NT2/D1 (cell line): Measurements from ENCODE around the gene MYO15B.
A peak's percentile ranks its signal among the peaks of the same experiment; 100 is the strongest.

Source experiments
- DNase-seq: peaks from one replicate; pipeline ENCODE4 v3.0.0-alpha.2; 2011; ENCODE audit warnings: low read depth, low spot score
- H3K27me3 ChIP-seq: 2 replicates; pipeline ENCODE4 v1.6.0; 2011; ENCODE audit warnings: mild to moderate bottlenecking; ENCODE audit not compliant: insufficient read length, insufficient read depth
- H3K36me3 ChIP-seq: 2 replicates; pipeline ENCODE4 v1.6.1; 2011; ENCODE audit warnings: mild to moderate bottlenecking, low read length, mixed read lengths; ENCODE audit not compliant: insufficient read depth, insufficient read length
- H3K4me1 ChIP-seq: 2 replicates; pipeline ENCODE4 v1.5.1; 2011; ENCODE audit not compliant: insufficient read depth, insufficient read length
- H3K4me3 ChIP-seq: 2 replicates; pipeline ENCODE4 v1.5.1; 2011; ENCODE audit warnings: low read depth; ENCODE audit not compliant: insufficient read length
- H3K9ac ChIP-seq: 2 replicates; pipeline ENCODE4 v1.6.0; 2011; ENCODE audit warnings: low read depth; ENCODE audit not compliant: insufficient read length
- H3K9me3 ChIP-seq: 2 replicates; pipeline ENCODE4 v1.5.1; 2011; ENCODE audit warnings: mild to moderate bottlenecking, low read length; ENCODE audit not compliant: insufficient read depth
- SUZ12 ChIP-seq: IDR thresholded peaks from 2 replicates; pipeline ENCODE4 v1.6.1; 2011; ENCODE audit not compliant: insufficient read length, insufficient read depth; ENCODE audit errors: extremely low read depth
- YY1 ChIP-seq: IDR thresholded peaks from 2 replicates; pipeline ENCODE4 v1.6.1; 2011; ENCODE audit not compliant: insufficient read length, insufficient read depth
- ZNF274 ChIP-seq: IDR thresholded peaks from 2 replicates; pipeline ENCODE4 v1.6.1; 2011; ENCODE audit warnings: mild to moderate bottlenecking, low read depth, low read length

Gene MYO15B

DNA sequence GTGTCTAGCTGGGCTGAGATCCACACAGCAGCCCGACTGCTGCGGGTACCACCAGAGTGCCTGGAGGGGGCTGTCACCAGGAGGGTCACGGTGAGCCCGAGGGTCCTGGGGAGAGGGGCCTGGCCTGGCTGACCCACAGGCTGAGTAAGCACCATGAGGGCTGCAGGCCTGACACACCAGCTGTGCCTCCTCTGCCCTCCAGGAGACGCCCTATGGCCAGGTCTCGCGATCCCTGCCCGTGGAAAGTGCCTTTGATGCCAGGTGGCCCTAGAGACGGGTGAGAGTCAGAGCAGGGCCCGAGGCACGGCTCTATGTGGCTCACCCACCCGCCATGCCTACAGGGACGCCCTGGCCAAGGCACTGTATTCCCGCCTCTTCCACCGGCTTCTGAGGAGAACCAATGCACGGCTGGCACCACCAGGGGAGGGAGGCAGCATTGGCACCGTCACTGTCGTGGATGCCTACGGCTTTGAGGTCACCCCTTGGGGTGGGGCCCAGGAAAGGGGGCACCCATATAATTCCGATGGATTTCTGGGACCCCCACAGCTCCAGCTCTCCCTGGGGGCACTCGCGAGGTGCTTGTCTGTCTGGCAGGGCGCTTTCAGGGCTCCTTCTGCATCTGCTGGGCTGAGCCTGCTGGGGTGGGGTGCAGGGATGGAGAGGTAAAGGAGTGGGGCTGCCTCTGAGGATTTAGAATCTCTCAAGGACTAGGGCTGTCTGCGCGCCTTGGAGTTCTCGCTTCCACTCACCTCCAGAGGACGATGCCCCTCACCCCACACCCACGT lies 7.1 kb downstream of the MYO15B start:
- no peaks in the 10 kb centered on the region for H3K36me3 ChIP-seq
- H3K9ac ChIP-seq = no peak overlapping the region
- peaks cover 7% of the 10 kb centered on the region for H3K4me1 ChIP-seq
- TF ChIP-seq YY1 (no peak), ZNF274 (no peak), SUZ12 (no peak)
- no peak overlapping the region for H3K4me3 ChIP-seq
- no peaks in the 10 kb centered on the region for H3K27me3 ChIP-seq
- no peak for DNase-seq
- H3K9me3 ChIP-seq = peaks cover 6% of the 10 kb centered on the region; the same call in 1 of the 2 replicates

DNA sequence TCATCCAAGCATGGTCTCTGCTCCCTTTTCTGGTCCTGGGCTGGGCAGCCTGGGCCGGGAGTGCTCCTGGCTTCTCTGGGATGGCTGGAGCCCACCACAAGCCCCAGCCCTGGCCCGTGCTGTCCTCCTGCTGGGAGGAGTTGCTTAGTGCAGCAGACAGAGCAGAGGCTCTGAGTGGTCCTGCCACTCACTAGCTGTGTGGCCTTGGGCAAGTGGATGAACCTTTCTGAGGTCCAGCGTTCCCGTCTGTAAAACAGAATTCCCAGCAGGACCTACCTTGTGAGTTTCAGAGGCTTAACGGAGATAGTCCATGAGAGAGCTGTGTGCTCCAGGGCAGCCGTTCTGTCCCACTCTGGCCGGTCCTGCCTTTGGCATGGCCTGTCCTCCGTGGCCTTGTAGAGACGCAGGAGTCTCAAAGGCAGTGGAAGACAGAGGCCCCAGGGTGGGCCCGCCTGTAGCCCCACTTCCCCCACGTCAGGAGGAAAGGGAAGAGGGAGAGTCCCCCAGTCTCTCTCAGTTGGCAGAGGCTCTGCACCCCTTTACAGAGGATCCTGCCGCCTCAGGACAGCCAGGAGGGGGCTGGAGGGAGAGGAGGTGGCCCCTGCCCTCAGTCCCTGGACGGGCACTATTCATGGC lies 7.8 kb downstream of the MYO15B start:
- H3K4me1 ChIP-seq = peaks cover 6% of the 10 kb centered on the region
- no peaks in the 10 kb centered on the region for H3K36me3 ChIP-seq
- H3K4me3 ChIP-seq = no peak overlapping the region
- no peak for DNase-seq
- no peak overlapping the region for H3K9ac ChIP-seq
- no peaks in the 10 kb centered on the region for H3K27me3 ChIP-seq
- H3K9me3 ChIP-seq = no peaks in the 10 kb centered on the region
- TF ChIP-seq ZNF274 (no peak), YY1 (no peak), SUZ12 (no peak)

DNA sequence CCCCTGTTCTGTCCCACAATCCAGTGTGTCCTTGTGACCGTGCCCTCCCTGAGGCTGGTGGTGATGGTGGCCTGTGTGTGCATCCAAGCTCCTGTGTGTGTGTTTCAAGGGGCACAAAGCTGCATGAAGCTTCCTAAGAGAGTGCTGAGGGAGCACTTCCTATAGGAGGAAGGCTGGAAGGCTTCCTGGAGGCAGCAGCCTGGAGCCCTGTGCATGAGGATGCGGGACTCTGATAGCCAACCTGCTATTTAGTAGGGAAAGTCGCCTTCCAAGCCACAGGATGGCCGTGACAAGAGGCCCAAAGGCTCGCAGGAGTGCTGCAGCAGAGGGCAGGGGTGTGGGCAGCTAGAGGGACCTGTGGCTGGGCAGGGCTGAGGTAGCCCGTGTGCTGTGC lies 8.3 kb downstream of the MYO15B start:
- H3K27me3 ChIP-seq = no peaks in the 10 kb centered on the region
- H3K4me1 ChIP-seq = peaks cover 6% of the 10 kb centered on the region
- no peaks in the 10 kb centered on the region for H3K36me3 ChIP-seq
- no peak overlapping the region for H3K9ac ChIP-seq
- H3K4me3 ChIP-seq = no peak overlapping the region
- TF ChIP-seq YY1 (no peak), ZNF274 (no peak), SUZ12 (no peak)
- DNase-seq = no peak
- H3K9me3 ChIP-seq = no peaks in the 10 kb centered on the region

DNA sequence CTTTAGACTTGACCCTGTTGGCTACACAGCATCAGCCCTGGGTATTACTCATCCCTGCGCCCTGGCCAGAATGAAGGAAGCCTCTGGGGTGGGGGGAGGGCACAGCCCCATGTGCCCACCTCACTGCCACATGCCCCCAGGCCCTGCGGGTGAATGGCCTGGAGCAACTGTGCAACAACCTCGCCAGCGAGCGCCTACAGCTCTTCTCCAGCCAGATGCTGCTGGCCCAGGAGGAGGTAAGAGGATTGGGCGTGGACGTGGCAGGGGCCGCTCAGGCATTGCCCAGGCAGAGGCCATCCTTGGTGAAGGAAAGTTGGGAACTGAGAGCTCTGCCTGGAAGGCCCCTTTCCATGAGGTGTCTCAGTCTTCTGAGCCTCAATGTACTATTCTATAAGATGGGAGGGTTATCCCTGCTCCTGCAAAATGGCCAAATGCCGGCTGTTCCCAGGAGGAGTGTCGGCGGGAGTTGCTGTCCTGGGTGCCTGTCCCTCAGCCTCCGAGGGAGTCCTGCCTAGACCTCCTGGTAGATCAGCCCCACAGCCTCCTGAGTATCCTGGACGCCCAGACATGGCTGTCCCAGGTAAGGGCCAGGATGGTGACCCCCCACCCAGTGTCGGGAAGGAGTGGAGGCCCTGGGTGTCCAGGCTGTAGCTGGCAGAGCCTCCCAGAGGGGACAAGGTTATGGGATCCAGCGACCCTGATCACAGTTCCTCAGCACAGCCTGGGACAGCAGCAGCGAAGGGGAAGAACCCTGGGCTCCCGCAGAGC lies 8.9 kb downstream of the MYO15B start:
- Histone ChIP-seq H3K4me3 (no peak overlapping the region), H3K4me1 (peaks cover 6% of the 10 kb centered on the region), H3K27me3 (no peaks in the 10 kb centered on the region), H3K9ac (no peak overlapping the region), H3K36me3 (no peaks in the 10 kb centered on the region), H3K9me3 (no peaks in the 10 kb centered on the region)
- TF ChIP-seq YY1 (no peak), SUZ12 (no peak), ZNF274 (no peak)
- no peak for DNase-seq

DNA sequence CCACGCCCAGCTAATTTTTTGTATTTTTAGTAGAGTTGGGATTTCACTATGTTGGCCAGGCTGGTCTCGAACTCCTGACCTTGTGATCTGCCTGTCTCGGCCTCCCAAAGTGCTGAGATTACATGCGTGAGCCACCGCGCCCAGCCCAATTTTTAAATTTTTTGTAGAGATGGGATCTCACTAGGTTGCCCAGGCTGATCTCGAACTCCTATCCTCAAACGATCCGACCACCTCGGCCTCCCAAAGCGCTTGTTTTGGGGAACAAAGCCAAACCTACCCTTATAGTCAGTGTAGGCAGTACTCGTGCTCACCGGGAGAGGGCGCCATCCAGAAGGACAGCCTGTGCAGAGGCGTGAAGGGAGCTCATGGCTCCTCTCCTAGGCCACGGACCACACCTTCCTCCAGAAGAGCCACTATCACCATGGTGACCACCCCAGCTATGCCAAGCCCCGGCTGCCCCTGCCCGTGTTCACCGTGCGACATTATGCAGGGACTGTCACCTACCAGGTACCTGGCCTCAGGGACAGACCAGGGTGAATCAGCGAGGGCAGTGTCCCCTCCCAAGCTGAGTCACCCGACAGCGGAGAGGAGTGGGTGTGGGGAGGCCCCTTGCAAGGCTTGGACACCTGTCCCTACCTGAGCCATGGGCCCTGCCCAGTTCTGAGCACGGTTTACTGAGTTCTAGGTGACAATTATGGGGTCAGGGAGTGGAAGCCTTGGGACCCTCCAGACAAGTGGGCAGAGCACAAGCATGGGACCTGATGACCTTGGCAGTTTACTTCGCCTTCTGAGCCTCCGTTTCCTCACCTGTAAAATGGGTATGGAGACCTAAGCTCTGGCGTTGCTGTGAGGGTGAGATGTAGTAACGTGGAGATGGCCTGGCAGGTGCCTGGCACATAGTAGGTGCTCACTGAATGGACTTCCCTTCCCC lies 13.7 kb downstream of the MYO15B start:
- Histone ChIP-seq H3K27me3 (no peaks in the 10 kb centered on the region), H3K9ac (no peak overlapping the region)
- DNase-seq = peak; percentile 48

DNA sequence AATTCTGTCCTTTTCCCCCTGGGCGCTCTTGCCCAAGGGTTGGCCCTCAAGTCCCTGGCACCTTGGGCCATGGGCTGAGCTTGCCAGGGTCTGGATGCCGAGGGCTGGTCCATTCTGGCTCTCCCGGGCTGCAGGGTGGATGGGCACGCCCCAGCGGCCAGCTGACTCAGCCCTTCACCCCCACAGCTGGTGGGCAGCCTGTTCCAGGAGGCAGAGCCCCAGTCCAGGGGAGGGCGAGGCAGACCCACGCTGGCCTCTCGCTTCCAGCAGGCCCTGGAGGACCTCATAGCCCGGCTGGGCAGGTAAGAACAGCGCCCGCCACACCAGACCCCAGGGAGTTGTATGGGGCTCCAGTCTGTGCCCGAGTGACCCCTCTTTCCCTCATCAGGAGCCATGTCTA lies 15.0 kb downstream of the MYO15B start:
- Histone ChIP-seq H3K27me3 (no peaks in the 10 kb centered on the region), H3K4me3 (no peak overlapping the region), H3K36me3 (no peaks in the 10 kb centered on the region), H3K4me1 (peaks cover 10% of the 10 kb centered on the region), H3K9ac (no peak overlapping the region), H3K9me3 (no peaks in the 10 kb centered on the region)
- no peak for TF ChIP-seq SUZ12
- no peak for TF ChIP-seq ZNF274
- no peak for TF ChIP-seq YY1
- no peak for DNase-seq

More for the DNA sequence above, 13.7 kb downstream of the MYO15B start:
- Histone ChIP-seq H3K36me3 (no peaks in the 10 kb centered on the region), H3K9me3 (no peaks in the 10 kb centered on the region), H3K4me1 (peaks cover 10% of the 10 kb centered on the region), H3K4me3 (no peak overlapping the region)
- TF ChIP-seq ZNF274 = no peak
- no peak for TF ChIP-seq SUZ12
- TF ChIP-seq YY1 = no peak
